Stimulated activated CD4-positive, alpha-beta T cell treated with anti-CD3 and anti-CD28 coated beads, TNF-alpha, amount 100 ng/mL, for 4 hours (primary cell): Measurements from ENCODE around the gene AKT3.
A peak's percentile ranks its signal among the peaks of the same experiment; 100 is the strongest.
"Not testable (repeated sequence)": the region's sequence is repeated elsewhere in the genome, so short reads cannot be mapped to it uniquely, and the experiment has no call there.

Experiments
- DNase-seq, 3 experiments: peaks; one replicate each; pipeline ENCODE4 v3.0.0-alpha.2; 2020; ENCODE audit warnings: low read depth in 3 of 3

AKT3 gene

DNA sequence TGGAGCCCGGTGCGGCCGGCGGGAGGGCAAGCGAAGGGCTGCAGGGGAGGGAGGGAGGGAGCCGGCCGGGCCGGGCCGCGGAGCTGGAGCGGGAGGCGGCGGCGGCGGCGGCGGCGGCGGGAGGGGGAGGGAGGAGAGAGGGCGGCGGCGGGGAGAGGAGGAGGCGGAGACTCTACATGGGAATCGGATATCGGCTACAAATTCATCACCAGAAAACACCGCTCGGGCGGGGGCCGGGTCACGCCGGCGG lies at the start of gene AKT3:
AKT3 (minus strand) TSS at position 42 of the 250 bp plus-strand sequence. CDS start 7,073 bp downstream, outside the sequence.
- DNase-seq, result no peak

DNA sequence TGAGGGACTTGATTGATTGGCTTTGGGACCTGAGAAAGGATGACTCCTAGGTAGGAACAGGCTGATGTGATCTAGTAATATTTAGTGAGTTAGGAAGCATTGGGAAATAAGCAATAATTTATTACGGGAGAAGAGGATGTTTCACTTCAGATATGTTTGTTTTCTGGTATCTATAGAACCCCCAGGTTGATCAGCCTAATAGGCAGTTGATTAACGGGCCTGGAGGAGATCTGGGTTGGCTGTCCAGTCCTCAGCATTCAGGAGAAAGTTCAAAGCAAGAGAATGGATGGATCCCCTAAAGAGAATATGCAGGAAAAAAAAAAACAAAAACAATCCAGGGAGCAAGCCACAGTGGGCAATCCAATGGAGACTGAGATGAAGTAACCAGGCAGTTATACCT lies 48.2 kb upstream of the AKT3 start:
- DNase-seq, result no peak

GRCh38 chr1:243896313-243896712 lies 46.3 kb upstream of the AKT3 start:
- no peak for DNase-seq

GRCh38 chr1:243892456-243892855 lies 42.4 kb upstream of the AKT3 start:
- no peak for DNase-seq

DNA sequence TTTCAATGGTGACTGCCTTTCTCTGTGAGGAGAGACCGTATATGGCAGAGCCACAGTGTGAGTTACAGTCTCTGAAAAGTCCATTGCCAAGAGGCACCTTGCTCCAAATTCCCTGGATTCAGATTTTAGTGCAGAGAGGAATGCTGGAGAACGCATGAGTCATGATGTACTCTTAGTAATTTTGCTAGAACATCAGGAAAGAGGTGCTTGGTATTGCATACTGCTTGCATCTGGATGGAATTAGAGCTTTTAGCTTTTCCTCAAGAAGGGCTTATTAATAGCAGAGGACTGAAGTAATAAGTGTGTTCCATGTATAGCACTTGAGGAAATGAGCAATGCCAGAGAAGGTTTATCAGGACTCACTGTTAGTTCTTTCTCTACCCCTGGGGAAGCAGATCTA lies 40.5 kb upstream of the AKT3 start:
- no peak for DNase-seq

DNA sequence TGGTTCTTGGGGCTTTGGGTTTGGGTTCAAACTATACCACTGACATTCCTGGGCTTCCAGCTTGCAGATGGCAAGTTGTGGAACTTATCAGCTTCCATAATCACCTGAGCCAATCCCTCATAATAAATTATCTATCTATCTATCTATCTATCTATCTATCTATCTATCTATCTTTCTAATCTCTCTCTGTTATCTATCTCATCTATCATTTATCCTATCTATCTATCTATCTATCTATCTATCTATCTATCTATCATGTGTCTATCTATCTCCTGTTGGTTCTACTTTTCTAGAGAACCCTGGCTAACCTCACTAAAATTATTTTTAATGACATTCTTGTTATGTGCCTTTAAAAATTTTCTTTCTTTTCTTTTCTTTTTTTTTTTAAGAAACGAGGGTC lies 35.8 kb upstream of the AKT3 start:
- DNase-seq, result no peak

GRCh38 chr1:243884603-243885002 lies 34.6 kb upstream of the AKT3 start:
- no peak for DNase-seq

DNA sequence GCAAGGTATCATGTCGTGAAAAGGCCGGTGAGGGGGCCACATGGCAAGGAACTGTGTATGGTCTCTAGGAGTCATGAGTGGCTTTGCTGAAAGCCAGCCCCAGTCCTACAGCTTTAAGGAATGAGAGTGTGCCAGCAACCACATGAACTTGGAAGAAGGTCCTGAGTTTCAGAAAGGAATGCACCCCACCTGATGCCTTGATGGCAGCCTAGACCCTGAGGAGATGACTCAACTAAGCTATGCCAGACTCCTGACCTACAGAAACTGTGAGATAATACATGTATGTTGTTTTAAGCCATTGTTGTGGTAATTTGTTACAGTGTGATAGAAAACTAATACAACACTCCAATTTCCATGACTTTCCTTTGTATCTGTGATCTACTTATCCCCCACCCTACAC lies 33.5 kb upstream of the AKT3 start:
- DNase-seq, result no peak

- no peak for DNase-seq
Measured at GRCh38 chr1:243882276-243882675, 32.2 kb upstream of the AKT3 start.

DNA sequence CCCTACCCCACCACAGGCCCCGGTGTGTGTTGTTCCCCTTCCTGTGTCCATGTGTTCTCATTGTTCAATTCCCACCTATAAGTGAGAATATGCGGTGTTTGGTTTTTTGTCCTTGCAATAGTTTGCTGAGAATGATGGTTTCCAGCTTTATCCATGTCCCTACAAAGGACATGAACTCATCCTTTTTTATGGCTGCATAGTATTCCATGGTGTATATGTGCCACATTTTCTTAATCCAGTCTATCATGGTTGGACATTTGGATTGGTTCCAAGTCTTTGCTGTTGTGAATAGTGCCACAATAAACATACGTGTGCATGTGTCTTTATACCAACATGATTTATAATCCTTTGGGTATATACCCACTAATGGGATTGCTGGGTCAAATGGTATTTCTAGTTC lies 27.0 kb upstream of the AKT3 start:
- not testable (repeated sequence) for DNase-seq

DNA sequence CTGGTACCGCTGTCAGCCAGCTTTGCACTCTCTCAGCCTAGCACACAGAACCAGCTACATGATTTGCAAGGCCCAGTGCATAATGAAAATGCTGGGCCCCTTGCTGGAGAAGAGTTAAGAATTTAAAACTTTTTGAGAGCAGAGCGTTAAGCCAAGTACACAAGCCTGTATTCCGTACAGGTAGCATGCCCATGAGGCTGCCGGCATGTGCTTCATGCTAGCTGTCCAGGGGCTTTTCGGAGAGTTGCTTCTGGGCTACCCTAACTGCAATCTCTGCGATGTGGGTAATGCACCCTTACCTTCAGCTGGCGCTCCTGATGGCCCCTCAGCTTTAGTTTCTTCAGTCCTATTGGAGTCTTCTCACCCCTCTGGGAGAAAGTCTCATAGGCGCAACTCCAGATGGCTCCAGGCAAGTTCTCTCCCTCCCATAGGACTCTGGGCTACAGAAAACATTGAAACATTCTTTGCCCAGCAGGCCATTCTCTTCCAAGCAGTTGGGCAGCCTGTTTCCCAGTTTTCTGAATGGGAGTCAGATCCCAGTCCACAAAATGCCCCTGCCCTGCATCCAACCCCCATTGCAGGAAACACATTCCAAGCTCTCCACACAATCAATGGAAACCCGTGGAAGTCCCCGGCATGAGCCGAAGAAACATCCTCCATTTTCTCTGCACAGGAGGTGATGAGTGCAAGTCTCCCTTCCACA lies 5.7 kb upstream of the AKT3 start:
- no peak for DNase-seq

DNA sequence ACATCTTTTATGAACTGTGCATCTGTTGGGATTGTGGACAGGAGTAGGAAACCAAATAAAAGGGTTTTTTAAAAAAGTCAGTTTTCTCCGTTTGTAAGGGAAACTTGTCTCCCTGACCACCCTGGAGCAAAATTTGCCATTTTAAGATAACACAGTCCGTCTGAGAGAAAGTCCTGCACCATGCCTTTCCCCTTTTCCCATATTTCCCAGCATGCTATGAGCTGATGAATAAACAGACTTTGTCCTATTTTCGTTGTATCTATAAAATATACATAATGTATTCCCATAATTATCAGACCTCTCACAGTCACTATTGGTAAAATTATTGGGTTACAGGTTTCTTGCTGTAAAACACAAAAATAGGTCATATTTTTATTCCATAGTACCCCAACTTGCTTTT lies 1.7 kb upstream of the AKT3 start:
- DNase-seq, result no peak

DNA sequence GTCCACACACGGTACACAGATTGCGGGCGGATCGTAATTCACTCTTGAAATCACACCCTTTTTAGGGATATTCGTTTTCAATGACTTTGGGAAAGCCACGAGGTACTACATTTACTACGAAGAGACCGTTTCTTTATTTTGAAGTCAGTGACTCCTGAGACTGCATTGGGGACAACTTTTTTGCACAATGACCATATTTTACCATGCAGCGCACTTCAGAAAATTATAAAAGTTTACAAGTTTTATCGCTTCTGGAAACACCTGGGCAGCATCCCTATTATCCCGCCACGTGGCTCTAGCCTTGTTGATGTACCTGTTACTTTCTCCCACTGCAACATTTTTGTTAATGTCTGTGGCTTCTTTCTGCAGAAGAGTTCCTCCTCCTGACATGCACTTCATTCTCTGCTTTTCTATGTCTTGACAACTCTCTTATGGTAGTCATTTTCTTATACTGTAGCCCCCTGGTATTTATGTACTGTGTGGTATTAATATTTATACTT lies 1.3 kb upstream of the AKT3 start:
- DNase-seq, result no peak

- DNase-seq, result peak; percentile 68 to 75 (median 73)
Measured at GRCh38 chr1:243850452-243851256, 611 bp upstream of the AKT3 start.

GRCh38 chr1:243849421-243850201 lies 432 bp downstream of the AKT3 start:
- DNase-seq, result peak; percentile 65 to 80 (median 76)

DNA sequence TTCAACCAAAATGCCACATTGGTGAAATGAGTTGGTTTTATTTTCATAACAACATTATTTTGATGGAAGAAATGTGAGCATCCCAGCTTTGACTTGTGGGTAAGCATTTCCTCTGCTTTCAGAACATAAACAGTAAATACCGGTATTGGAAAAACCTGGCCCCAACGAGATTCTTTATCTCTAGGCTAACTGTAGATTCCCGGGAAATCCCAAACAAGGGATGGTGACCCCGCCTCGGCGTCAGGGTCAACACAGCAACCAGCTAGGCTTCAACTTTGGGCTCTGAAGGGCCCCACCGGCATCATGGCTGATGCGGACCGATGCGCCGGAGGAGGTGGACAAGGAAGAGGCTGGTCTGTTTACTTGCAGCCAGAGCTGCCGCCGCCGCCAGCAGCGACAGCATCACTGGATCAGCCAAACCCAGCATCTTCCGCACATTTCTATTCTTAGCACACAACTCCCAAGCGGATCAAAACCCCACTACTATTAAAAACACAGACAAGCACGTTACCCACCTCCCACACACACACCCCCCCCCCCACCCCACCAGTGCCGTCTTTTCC lies 1.1 kb downstream of the AKT3 start:
- DNase-seq, result peak; percentile 3 to 21 (median 18)

GRCh38 chr1:243848165-243848857 lies 1.7 kb downstream of the AKT3 start:
- no peak for DNase-seq

DNA sequence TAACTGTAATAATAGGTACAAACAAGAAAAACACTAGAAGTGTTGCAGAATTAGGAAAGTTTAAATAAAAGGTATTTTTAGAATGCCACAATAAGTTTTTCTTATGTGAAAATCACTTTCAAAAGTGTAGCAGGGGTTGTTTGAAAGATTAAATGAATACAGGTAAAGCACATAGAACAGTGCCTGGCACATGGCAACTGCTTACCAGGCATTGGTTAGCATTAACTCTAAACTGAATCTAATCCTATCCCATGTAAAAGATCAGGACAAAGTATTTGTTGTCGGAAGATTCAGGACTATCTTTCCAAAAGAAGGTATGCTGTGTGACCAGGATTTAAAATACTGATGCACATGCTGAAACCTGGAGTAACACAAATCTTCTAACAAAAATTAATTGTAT lies 3.3 kb downstream of the AKT3 start:
- DNase-seq, result no peak

- DNase-seq, result no peak
Measured at GRCh38 chr1:243845888-243846287, 4.2 kb downstream of the AKT3 start.

DNA sequence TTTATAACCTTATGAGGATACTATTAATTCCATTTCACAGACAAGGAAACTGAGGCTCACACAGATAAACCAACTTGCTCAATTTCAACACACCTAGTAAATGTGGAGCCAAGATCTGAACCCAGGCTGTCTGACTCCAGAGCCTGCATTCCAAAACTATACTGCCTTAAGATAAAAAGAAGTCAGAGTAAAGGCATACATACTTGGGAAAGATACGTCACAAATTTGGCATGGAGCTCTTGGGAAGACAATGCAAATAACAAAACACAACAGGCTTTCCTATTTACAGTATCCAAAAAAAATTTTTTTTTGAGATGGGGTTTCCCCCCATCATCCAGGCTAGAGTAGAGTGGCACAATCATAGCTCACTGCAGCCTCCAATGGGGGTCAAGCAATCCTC lies 5.9 kb downstream of the AKT3 start:
- DNase-seq, result no peak

DNA sequence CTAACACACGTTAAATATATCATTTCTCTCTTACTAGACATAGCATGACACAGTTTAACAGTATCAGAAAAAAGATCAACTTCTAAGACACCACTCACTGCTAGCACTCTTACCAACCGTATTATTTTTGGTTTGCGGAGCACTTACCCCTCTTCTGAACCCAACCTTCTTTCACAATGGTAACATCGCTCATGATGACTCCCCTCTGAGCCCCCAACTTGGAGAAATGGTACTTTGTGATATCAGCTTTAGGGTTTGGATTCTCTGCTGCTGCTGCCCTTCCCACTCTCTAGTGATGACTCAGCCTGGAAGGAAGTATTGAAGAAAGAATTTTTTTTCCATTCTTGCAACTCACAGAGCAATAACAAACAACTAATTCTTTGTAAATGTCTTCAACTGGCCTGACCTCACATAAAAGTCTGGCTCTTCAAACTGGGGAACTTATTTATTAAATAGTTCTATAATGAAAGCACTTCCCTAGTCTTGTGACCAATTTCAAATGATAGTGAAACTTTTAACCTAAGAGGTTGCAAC lies 7.0 kb downstream of the AKT3 start:
- DNase-seq, result no peak
